Osteocyte (in vitro differentiated cells): ENCODE measurements around the gene TTYH2. TPM values are rescaled to one million over a fixed set of nuclear protein-coding genes. Genes with fewer than 3 reads are reported as not detected.

Experiments used
- DNase-seq: peaks from one replicate; pipeline ENCODE4 v3.0.0; 2021; ENCODE audit warnings: mixed read lengths; ENCODE audit not compliant: unreplicated experiment; ENCODE audit errors: extremely low spot score
- H3K27ac Mint-ChIP-seq: one replicate; pipeline ENCODE4 v1.8.0; 2021; ENCODE audit warnings: mild to moderate bottlenecking, mixed read lengths; ENCODE audit not compliant: unreplicated experiment
- H3K27me3 Mint-ChIP-seq: one replicate; pipeline ENCODE4 v1.8.0; 2021; ENCODE audit warnings: mixed read lengths; ENCODE audit not compliant: unreplicated experiment
- H3K36me3 Mint-ChIP-seq: one replicate; pipeline ENCODE4 v1.8.0; 2021; ENCODE audit warnings: mixed read lengths; ENCODE audit not compliant: unreplicated experiment
- H3K4me1 Mint-ChIP-seq: one replicate; pipeline ENCODE4 v1.8.0; 2021; ENCODE audit warnings: mixed read lengths; ENCODE audit not compliant: unreplicated experiment
- H3K4me3 Mint-ChIP-seq: one replicate; pipeline ENCODE4 v1.8.0; 2021; ENCODE audit warnings: mild to moderate bottlenecking, moderate library complexity, mixed read lengths; ENCODE audit not compliant: unreplicated experiment
- H3K9me3 Mint-ChIP-seq: one replicate; pipeline ENCODE4 v1.8.0; 2021; ENCODE audit warnings: mixed read lengths; ENCODE audit not compliant: unreplicated experiment
- total RNA-seq: library from RNA; stranded (reverse); gene quantifications from 2 replicates; pipeline ENCODE4 v1.2.1, GENCODE V29; 2021
- TF ChIP-seq, protein P1 (sequence below): fragments of 200-600 bp; sonication (generic); IDR thresholded peaks from 2 replicates; pipeline ENCODE4 v1.5.0; 2021; ENCODE audit warnings: antibody characterized with exemption, mild to moderate bottlenecking, moderate library complexity

Gene TTYH2
- total RNA-seq, 1 donor from 2014 or later: 1.8 TPM

DNA sequence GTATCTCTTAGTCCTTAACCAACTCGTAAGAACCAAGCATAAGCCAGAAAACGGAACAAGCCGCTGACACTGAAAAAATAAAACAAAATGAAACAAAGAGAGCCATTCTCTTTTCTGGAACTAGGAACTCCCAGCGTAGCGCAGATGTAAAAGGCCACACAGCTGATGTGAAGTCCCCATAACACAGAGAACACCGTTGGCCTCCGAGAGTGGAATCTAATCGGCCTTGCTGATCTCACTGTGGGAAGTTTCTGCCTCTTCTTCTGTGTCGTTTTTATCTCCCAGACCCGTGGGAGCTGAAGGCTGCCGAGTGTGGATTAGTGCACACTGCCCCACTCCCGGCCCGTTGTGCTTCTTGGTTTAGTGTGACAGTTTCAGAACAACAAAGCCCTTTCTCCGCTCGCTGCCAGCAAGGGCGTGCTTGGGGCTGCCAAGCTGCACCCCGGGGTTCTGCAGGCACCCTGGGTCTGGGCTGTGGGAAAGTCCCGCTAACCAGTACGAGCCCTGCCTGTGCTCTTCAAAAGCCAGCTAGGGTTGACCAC, 21.7 kb downstream of the TTYH2 start:
- Mint-ChIP-seq H3K27ac (no peak overlapping the region), H3K4me1 (peaks cover 2% of the 10 kb centered on the region), H3K4me3 (no peak overlapping the region), H3K36me3 (no peaks in the 10 kb centered on the region), H3K9me3 (no peaks in the 10 kb centered on the region), H3K27me3 (peaks cover 3% of the 10 kb centered on the region)
- DNase-seq: no peak
- TF ChIP-seq, protein P1, sequence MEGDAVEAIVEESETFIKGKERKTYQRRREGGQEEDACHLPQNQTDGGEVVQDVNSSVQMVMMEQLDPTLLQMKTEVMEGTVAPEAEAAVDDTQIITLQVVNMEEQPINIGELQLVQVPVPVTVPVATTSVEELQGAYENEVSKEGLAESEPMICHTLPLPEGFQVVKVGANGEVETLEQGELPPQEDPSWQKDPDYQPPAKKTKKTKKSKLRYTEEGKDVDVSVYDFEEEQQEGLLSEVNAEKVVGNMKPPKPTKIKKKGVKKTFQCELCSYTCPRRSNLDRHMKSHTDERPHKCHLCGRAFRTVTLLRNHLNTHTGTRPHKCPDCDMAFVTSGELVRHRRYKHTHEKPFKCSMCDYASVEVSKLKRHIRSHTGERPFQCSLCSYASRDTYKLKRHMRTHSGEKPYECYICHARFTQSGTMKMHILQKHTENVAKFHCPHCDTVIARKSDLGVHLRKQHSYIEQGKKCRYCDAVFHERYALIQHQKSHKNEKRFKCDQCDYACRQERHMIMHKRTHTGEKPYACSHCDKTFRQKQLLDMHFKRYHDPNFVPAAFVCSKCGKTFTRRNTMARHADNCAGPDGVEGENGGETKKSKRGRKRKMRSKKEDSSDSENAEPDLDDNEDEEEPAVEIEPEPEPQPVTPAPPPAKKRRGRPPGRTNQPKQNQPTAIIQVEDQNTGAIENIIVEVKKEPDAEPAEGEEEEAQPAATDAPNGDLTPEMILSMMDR: no peak

- Mint-ChIP-seq H3K9me3 (no peaks in the 10 kb centered on the region), H3K27me3 (peaks cover 3% of the 10 kb centered on the region), H3K4me1 (peaks cover 8% of the 10 kb centered on the region), H3K27ac (no peak overlapping the region), H3K4me3 (no peak overlapping the region), H3K36me3 (no peaks in the 10 kb centered on the region)
- TF ChIP-seq, protein P1: no peak
- DNase-seq: no peak
Measured at GRCh38 chr17:74235911-74236371, 22.6 kb downstream of the TTYH2 start.

- Mint-ChIP-seq H3K4me1 (peaks cover 8% of the 10 kb centered on the region), H3K27me3 (peaks cover 3% of the 10 kb centered on the region), H3K27ac (no peak overlapping the region), H3K4me3 (no peak overlapping the region), H3K36me3 (no peaks in the 10 kb centered on the region), H3K9me3 (no peaks in the 10 kb centered on the region)
- TF ChIP-seq, protein P1: no peak
- DNase-seq: no peak
Measured at GRCh38 chr17:74237321-74237720, 23.9 kb downstream of the TTYH2 start.

DNA sequence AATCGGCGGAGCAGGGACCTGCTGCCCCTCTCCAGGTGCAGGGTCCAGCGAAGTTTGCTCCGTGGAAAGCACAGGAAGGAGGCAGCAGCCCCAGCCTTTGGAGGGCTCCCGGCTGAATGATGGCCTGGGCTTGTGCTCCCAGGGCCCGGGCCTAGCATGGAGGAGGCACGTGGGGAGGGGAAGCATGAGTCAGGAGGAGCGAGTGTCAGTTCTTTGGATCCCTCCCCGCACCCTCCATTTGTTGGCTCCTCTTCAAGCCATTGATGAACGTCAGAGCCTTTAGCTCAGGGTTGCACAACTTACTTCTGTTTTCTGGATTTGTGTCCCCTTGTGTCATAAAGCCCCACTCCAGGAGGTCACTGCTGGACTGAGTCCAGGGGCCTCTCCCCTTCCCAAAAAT, 25.8 kb downstream of the TTYH2 start:
- Mint-ChIP-seq H3K27me3 (peaks cover 3% of the 10 kb centered on the region), H3K4me3 (no peak overlapping the region), H3K4me1 (peaks cover 8% of the 10 kb centered on the region), H3K27ac (no peak overlapping the region), H3K36me3 (no peaks in the 10 kb centered on the region), H3K9me3 (no peaks in the 10 kb centered on the region)
- TF ChIP-seq, protein P1: no peak
- no peak for DNase-seq

DNA sequence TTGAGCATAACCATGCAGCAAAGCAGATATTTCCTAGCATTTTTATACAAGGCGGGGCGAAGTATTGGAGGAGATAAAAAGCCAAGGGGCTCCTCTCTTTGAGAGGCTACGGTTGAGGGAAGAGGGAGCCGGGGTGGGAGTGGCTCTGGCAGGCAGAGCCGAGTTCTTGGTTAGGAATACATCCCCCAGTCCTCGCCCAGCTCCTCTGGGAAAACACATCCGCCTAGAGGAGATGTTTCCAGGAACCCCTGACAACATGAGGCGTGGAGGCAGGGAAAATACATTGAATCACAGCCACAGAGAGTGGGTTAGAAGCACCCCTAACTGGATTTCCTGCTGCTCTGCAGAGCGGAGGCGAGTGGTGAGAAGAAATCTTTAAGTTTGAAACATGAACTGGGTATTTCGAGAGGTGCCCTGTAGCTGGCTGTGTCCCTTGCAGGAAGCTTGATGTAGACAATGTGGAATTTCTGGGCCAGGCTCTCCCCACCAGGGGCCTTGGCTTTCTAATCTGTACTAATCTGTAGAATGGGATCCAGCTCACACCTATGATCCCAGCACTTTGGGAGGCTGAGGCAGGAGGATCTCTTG, 27.3 kb downstream of the TTYH2 start:
- no peaks in the 10 kb centered on the region for H3K36me3 Mint-ChIP-seq

More for the DNA sequence above, 27.3 kb downstream of the TTYH2 start:
- Mint-ChIP-seq H3K4me3 (no peak overlapping the region), H3K9me3 (no peaks in the 10 kb centered on the region), H3K4me1 (peaks cover 12% of the 10 kb centered on the region), H3K27me3 (no peaks in the 10 kb centered on the region), H3K27ac (no peak overlapping the region)
- TF ChIP-seq, protein P1: no peak
- DNase-seq: no peak
